Measurements from ENCODE around the gene OR13C4.

OR13C4 gene

DNA sequence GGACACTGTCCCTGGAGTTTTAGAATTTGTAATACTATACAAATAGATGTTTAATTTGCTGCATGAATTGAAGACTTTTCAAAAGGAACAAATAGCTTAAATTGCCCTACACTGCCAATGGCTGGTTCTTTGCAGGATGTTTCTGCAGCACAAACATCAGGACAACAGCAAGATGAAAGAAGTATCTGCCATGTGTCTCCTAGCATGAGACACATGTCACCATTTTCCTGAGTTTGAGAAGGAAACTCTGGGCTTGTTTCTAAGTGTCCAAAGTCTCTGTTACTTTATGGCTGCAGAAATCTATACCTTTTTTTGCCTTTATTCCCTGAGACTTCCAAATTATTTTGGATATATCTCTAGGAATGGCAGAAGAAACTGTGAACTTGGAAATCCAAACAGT lies 23.6 kb downstream of the OR13C4 start:
- H3K4me3 ChIP-seq = no peak overlapping the region
- DNase-seq (ENCODE audit: low spot score) = no peak
- H3K27ac ChIP-seq = no peak overlapping the region
- TF ChIP-seq, protein P1, sequence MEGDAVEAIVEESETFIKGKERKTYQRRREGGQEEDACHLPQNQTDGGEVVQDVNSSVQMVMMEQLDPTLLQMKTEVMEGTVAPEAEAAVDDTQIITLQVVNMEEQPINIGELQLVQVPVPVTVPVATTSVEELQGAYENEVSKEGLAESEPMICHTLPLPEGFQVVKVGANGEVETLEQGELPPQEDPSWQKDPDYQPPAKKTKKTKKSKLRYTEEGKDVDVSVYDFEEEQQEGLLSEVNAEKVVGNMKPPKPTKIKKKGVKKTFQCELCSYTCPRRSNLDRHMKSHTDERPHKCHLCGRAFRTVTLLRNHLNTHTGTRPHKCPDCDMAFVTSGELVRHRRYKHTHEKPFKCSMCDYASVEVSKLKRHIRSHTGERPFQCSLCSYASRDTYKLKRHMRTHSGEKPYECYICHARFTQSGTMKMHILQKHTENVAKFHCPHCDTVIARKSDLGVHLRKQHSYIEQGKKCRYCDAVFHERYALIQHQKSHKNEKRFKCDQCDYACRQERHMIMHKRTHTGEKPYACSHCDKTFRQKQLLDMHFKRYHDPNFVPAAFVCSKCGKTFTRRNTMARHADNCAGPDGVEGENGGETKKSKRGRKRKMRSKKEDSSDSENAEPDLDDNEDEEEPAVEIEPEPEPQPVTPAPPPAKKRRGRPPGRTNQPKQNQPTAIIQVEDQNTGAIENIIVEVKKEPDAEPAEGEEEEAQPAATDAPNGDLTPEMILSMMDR (IDR thresholded peaks at IDR 0.05) = no peak

GRCh38 chr9:104494808-104495207 lies 32.2 kb downstream of the OR13C4 start:
- no peak overlapping the region for H3K27ac ChIP-seq
- H3K4me3 ChIP-seq = no peak overlapping the region
- DNase-seq (ENCODE audit: low spot score) = no peak
- TF ChIP-seq, protein P1 (IDR thresholded peaks at IDR 0.05) = no peak

GRCh38 chr9:104485014-104485413 lies 42.0 kb downstream of the OR13C4 start:
- TF ChIP-seq, protein P1 (IDR thresholded peaks at IDR 0.05) = no peak
- no peak overlapping the region for H3K27ac ChIP-seq
- DNase-seq (ENCODE audit: low spot score) = no peak

GRCh38 chr9:104482921-104483570 lies 44.0 kb downstream of the OR13C4 start:
- DNase-seq (ENCODE audit: low spot score) = no peak
- H3K27ac ChIP-seq = no peak overlapping the region
- no peak overlapping the region for H3K4me3 ChIP-seq
- TF ChIP-seq, protein P1 (IDR thresholded peaks at IDR 0.05) = no peak

More at GRCh38 chr9:104485014-104485413, 42.0 kb downstream of the OR13C4 start:
- no peak overlapping the region for H3K4me3 ChIP-seq
